Middle frontal gyrus (tissue), 1 donor: Measurements from ENCODE around the gene RSPO1.
A peak's percentile ranks its signal among the peaks of the same experiment; 100 is the strongest.
"Not testable (repeated sequence)": the region's sequence is repeated elsewhere in the genome, so short reads cannot be mapped to it uniquely, and the experiment has no call there.

Source experiments
- DNase-seq: peaks from one replicate; pipeline ENCODE4 v3.0.0-alpha.2; 2015; ENCODE audit warnings: low spot score; ENCODE audit errors: extremely low spot score

Gene RSPO1

DNA sequence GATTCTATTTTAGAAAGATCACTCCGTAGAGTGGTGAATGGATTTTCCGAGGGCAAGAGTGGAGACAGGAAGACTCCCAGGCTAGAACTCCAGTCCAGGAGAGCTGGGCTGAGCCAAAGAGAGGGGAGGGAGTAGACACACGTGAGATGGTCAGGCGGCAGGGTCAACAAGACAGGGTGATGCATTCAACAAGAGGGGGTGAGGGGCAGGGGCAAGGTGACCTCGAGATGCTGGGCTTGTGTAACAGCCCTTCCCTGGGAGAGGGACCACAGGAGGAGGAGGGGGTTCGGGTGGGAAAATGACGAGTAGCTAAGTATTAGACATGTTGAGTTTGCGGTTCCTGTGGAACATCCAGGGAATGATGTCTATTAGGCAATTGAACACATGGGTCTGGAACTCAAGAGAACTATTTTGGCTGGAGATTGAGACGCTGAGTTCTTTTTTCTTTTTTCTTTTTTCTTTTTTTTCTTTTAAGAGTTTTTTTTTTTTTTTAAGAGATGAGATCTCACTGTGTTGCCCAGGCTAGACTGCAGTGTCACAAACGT, 13.3 kb downstream of the RSPO1 start:
- no peak for DNase-seq

DNA sequence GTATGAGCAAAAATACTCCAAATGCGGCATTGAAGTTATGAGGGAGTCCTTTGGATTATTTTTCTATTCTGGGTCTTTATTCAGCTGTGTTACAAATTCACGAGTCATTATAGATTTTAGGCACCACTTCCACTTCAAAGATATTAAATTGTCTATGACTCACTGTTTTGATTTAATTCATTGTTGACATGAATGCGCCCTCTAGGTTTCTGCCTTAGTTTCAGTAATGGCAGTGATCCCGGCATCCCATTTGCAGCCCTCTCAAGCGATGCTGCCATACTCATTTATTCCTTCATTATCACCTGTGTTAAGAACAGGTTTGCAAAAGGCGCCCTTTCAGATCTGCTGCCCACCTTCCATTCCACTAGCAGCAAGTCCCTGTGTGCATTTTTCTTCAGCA, 14.0 kb downstream of the RSPO1 start:
- no peak for DNase-seq

DNA sequence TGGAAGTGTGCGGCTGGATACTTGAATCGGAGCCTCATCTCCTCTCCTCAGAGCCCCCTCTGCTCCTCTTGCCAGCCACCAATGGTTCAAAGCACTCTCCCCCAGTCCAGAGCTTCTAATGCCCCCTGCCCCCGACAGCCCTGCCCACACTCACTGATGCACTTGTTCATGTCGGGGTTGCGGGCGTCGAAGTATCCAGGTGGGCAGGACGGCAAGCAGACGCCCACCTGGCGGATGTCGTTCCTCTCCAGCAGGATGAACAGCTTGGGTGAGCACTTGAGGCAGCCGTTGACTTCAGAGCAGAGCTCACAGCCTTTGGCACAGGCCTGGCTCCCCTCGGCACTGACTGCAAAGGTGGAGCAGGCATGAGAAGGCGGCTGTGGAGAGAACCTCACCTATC, 18.4 kb downstream of the RSPO1 start:
- no peak for DNase-seq

DNA sequence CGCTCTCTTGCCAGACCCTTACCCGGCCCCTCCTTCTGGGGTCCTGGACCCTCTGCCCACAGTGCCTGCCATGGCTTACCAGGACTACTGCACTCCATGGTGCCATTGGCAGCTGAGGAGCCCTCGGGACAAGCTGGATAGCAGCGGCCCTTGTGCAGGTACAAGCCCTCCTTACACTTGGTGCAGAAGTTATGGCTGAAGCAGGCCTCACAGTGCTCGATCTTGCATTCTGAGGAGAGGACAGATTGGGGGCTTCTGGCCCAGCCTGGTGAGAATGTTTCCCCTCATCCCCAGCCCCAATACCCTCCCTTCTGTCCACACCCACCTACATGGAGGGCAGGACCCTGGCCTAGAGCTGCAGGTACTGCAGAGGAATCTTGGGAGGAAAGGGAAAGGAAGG, 20.6 kb downstream of the RSPO1 start:
- no peak for DNase-seq

DNA sequence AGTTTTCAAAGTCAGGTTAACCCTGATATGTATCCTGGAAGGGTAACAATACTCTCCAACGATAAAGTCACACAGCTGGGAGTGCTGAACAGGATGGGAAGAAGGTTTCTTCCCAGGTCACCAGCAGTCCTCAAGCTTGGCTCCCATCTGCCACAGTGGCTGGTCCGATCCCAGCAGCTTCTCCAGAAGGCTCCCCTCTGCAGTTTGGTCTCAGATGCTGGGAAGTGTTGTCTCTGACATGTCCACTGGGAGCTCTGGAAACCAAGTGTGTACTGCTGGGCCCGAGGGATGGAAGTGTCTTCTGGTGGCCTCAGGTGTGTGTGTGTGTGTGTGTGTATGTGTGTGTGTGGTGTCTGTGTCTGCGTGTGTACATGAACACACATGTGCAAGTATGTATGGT, 22.5 kb downstream of the RSPO1 start:
- DNase-seq = no peak

DNA sequence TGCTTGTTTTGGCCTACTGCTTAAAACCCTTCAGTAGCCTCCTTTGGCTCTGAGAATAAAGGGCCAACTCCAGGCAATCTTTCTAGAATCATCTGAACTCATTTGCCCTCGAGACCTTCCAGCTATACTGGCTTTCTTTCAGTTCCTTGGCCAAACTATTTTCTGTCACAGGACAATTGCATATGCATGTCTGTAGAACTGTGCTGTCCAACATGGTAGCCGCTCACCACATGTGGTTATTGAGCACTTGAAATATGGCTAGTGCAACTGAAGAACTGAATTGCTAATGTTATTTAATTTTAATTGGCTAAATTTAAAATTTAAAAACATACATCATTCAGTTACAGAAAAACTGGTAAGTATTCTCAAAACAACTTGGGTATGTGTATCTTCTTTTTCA, 24.7 kb downstream of the RSPO1 start:
- no peak for DNase-seq

DNA sequence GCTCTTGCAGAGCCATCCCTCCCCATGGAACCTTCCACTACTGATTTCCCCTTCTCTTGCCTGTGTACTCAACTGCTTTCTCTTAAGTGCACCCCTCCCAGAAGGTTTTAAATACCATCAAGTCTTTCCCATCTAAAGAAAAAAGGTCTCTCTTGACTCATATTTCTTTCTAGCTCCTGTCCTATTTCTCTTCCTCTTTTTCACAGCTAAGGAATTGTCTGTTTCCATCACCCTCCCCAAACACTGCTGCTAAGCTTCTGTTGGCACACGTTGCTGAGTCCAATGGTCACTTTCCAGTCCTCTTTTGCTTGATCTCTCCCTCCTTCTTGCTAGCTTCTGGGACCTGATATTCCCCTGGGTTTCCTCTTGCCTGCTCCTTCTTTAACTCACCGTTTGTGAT, 25.7 kb downstream of the RSPO1 start:
- DNase-seq = no peak

DNA sequence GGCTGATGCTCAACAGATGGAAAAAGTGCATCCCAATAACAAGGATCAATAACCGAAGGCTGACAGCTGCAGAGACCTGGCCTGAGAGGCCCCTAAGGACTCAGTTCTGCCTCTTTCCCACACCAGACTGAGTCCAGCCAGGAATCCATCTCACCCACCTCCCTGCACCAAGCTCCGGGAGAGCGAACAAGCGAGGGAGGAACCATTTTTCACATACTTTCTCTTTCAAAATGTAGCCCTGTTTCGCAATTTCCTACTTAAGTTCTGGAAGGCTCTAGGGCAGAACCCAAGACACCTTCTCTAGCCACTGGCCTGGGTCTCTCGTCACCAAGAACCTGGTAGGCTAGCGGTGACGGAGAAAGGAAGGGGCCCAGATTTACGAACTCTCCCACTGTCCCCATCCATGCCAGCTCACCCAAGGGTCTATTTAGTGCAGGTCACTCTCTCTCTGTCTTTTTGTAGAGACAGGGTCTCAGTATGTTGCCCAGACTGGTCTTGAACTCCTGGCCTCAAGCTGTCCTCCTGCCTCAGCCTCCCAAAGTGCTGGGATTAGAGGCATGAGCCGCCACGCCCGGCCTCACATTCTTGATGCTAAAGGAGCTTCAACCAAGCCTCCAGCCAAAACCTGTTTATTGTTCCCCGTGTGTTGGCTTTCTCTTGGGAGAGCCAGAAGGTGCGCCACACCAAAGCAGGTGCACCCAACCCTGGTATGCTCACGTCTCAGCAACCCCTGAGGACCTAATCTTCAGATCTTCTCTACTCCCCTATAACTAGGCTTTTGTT, 28.0 kb downstream of the RSPO1 start:
- DNase-seq = no peak

DNA sequence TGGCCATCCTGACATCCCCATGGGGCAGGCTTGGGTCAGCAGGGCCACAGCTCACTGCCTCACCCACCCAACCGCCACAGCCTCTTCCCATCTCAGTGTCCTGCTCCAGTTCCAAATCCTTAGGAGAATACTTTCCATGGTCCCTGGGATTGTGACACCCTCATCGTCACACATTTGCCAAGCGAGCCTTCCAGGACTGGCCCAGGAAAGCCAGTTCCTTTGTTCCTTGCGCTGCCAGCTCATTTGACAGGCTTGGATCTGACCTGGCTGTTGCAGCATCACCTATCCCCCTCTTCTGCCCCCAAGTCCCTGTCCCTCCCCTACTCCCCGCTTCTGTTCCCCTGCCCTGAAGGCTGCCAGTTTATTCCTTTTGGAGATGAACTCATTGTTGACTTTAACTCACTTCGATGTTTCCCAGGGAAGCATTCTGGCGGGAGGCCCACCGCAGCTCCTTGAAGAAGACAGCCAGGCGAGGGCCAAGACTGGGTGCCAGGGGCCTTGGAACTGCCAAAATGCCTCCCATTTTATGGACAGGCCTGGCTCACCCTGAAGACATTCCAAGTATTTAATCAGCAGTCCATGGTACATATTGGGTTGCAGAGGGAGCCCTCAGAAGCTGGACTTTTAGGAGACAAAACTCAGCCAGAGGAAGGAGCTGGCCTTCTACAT, 28.8 kb downstream of the RSPO1 start:
- DNase-seq = no peak

DNA sequence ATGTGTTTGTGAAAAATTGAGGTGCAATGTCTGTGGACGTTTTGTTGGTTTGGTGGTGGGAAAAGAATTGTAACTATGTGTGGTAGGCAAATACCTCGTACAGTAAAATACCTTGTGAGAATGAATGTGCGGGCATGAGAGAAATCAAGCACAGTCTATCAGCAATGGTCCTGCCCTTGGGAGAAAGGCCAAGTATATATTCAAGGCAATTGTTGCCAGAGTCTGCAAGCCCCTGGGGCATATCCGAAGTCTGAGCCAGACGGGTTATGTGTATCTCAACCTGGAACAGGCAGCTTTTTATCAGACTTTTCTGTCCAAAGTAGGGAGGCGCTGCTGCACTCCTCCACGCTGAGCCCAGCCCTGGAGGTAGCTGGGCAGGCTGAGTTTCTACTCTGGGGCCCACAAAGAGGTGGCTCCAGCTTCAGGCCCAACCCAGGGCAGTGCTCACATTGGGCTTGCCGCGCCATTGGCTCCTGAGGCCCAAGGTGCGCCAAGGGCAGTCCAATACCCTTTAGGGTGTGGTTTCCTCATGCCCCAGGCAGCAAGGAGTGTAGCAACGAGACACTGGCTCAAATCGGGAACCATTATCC, 29.5 kb downstream of the RSPO1 start:
- DNase-seq = no peak

DNA sequence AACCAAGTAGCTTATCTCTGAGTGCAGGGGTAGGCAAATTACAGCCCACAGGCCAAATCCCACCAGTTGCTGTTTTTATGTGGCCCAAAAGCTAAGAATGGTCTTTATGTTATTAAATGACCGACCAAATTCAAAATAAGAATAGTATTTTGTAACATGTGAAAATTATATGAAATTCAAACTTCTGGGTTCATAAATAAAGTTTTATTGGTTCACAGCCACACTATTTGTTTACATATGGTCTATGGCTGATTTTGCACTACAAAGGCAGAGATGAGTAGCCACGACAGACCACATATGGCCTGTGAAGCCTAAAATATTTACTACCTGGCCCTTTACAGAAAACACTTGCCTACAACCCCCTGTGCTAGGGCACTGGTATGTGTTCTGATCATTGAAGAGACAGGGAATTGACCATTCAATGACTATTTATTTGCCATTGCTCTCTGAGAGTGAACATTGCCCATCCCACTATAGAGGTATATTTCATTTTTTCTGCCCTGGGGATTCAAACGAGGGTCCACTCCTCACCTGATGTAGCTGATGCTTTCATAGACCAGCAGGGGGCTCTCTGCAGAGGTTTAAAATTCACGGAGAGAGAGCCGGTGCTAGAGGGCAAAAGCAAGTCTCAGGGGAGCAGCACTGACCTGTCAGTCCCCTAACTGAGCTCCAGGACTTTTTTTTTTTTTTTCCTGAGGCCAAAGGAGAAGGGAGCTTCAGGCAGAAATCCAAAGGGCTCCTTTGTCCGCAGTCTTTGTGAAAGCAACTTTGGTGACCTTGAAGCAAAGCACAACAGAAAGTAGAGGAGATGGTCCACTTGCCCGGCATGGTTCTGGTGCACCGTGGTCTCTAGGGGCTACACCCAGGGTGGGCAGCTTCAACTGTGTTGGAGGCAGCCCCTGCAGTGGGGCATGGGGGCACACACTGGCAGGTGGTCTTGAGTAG, 31.7 kb downstream of the RSPO1 start:
- DNase-seq = no peak

DNA sequence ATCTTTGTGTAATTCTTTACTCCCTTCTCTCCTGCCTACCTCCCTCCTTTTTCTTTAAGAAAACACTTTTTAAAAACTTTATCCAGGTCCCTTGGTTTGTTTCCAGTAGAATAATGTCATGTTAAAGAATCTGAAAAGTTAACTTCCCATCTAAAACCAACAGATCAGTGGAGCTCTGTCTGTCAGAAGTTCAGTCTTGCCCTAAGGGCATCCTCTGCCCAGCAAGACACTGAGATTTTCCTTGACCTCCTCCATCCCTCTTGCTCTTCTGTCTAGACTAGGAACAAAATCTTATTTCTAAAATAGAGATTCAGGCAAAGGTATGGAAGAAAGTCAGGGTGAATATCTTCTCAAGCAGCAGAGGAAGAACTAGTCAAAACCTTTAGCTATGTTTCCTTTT, 33.3 kb downstream of the RSPO1 start:
- no peak for DNase-seq

DNA sequence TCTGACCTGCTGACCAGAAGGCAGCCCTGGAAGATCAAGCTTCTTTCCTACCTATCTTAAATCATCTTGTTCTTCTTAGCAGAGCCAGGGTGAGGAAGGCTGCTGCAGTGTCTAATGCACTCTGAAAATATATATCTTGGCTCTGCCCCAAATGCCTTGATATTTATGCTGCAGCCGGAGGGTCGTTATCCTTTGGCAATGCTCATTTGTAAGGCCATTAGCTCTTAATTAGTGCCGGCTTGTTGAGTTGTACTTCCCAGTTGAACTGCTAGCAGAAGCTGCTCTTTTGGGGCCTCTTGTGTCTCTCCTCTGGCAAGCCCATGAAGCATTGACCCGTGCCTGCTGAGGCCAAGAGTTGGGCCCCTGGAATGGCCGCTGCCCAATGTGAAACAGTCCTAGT, 34.8 kb downstream of the RSPO1 start:
- no peak for DNase-seq

DNA sequence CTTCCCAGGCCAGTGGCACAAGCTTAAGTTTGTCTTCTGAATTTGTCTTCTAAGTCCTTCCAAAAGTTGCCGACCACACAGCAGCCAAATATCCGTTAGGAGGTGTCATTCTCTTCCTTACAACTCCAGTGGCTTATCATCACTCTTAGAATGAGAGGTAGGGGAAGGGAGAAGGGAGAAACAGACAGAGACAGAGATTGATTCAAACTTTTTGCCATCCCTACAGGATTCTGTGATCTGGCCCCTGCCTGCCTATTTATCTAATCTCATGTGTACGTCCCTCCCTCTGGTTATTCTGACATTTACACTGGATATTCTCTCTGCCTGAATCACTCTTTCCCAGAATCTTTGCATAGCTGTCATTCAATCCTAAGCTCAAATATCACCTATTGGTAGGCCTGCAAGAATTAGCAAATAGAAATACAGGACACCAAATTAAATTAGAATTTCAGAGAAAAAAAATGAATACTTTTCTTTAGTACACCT, 38.5 kb downstream of the RSPO1 start:
- DNase-seq = no peak

DNA sequence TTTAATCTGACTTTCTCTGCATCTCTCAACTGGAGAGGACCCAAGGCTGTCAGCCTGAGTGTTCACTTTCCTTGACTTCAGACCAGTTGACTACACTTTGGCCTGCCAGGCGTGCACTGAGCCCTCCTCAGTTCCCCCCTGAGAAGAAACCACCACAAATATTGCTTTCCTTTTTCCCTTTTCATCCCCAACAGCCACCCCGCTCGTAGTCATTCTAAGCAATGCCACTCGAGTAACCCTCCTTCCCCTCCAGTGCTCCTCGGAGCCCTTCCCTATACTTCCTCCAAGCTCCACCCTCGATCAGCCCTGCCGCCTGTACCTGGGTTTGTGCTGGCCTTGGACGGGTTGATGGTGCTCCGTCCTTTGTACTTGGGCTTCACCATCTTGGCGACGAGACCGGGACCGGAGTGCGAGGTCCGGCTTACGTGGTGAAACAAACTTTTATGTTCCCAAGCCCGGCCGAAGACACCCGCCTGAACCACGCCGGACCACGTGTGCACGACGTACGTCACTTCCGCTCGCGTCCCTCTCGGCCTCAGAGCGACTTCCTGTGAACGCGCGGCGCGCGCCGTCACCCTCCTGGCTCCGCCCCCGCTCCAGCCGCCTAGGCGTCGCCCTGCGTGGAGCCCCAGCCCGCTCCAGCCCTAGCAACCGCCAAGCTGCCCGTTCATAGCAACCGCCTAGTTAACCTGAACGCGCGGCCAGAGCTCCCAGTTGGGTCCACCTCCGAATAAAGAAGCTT, 39.1 kb downstream of the RSPO1 start, which contains the start of gene GNL2:
GNL2 (minus strand) TSS at position 498 of the 742 bp plus-strand sequence; CDS start at position 383, 115 bp downstream.
- peak; percentile 94 for DNase-seq

DNA sequence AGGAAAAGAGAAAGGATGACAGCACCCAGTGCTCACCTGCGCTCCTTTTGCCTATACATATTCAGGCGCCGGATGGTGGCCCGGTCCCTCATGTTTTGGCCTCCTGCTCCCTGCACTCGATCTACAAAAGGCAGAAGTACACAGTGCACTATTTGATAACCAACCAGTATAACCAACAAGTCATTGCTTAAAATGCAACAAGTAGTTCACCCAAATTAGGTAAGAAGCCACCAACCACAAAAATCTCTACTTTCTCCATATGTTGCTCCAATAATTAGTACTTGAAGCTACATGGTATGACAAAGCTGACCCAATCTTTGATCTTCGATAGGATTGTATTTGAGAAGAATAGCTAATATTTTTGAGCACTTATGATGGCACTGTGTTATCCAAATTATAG, 41.0 kb downstream of the RSPO1 start:
- no peak for DNase-seq

DNA sequence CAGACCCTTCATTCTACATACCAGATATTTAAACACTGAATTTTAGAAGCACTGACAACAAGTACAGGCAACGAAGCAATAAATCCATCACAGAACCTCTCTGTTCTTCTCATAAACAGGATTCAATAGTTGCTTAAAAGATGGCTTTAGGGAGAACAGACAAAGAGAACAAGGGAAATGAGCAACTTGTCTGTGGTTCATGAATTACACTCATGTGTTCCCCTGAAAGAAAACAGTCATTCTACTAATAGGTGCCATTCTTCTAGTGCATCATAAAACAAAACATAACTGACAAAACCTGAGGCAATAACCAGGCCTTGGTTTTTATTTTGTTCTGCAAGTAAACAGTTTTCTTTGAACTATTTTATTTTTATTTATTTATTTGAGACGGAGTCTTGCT, 45.8 kb downstream of the RSPO1 start:
- no peak for DNase-seq

DNA sequence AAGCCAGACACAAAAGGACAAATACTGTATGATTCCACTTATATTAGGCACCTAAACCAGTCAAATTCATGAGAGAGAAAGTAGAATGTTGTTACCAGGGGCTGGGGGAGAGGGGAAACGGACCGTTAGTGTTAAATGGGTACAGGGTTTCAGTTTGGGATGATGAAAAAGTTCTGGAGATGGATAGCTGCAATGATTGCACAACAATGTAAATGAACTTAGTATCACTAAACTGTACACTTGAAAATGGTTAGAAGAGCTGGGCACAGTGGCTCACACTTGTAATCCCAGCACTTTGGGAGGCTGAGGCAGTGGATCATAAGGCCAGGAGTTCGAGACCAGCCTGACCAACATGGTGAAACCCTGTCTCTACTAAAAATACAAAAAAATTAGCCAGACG, 50.1 kb downstream of the RSPO1 start:
- not testable (repeated sequence) for DNase-seq

DNA sequence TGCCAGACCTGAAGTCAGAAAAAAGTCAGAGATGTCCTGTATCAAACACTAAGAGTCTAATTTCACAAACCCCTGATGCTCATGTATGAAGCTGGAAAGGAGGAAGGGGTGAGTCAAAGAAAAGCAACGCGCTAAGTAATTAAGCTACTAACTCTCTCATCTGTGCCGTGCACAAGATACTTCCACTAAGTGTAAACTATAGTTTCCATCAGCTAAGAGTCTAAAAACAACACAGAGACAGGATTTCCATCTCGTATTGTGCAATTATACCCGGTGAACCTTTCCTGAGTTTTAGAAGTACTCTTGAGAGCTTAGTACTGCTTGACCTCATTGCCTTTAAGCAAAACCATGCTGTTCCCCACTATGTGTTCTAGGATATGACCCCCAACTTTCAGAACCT, 59.0 kb downstream of the RSPO1 start:
- no peak for DNase-seq

DNA sequence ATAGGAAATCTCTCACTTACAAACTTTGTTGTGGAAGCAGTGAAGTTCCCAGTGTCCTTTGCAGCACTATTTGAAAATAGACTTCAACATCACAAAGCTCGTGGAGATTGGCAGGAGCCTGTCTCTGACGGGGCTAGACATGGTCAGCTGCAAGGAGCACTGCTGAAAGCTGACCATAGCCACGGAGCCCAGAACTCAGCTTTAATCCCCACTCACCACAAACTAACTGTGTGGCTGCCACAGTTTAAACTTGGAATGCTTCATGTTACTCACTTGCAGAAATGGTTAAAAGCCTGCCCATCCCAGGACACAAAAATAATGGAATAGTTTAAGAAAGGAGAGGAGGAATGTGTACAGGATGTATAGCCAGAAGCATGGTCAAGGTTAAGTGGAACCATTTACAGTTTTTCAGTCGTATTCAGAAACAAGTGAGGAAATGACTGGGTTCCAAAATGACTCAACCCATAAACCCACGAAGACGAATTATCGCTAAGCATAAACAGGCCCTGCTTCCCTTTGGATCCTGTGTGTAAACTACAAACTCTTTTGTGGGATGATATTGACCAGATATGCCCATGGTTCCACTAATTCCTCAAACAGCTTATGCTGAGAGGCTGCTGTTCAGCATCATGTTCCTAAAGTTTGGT, 59.7 kb downstream of the RSPO1 start:
- no peak for DNase-seq
